C4-2B (cell line): ENCODE measurements around the gene C8G.

Source experiments
- H3K27ac ChIP-seq: fragments of 450-650 bp; 2 replicates; pipeline ENCODE4 v1.5.1; 2017
- CTCF ChIP-seq: fragments of 450-650 bp; conservative IDR thresholded peaks from 2 replicates; pipeline ENCODE4 v1.5.1; 2017; ENCODE audit warnings: mild to moderate bottlenecking
- ZFX ChIP-seq: fragments of 450-650 bp; IDR thresholded peaks from 2 replicates; pipeline ENCODE4 v1.6.1; 2017

Gene C8G

GRCh38 chr9:136936645-136937170 is 8.3 kb upstream of the C8G start:
- no peak overlapping the region for H3K27ac ChIP-seq

GRCh38 chr9:136937186-136938001 is 7.6 kb upstream of the C8G start:
- no peak overlapping the region for H3K27ac ChIP-seq

More at GRCh38 chr9:136936645-136937170, 8.3 kb upstream of the C8G start:
- TF ChIP-seq ZFX (no peak), CTCF (no peak)

DNA sequence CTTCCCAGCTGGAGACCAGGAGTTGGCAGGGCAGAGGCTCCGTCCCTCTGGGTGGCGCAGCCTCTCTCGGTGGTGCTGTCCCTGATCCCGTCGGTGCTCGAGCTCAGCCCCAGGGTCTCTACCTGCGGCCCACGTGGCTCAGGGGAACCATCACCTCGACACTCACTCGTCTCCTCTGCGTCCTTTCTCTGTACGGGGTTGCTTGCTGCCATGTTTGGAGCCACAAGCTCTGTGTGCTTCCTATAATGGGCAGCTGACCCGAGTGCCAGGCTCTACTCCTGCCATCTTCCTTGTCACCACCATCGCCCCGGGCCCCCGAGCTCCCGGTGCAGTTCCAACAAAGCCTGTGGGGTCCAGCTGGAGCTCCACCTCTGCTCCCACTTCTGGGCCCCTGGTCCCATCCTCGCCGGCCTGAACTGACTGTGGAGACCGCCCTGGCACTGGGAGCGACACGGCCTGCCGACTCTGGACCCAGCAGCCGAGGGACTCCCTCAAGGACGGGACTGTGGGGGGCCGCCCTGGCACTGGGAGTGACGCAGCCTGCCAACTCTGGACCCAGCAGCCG is 5.5 kb upstream of the C8G start:
- H3K27ac ChIP-seq = no peak overlapping the region
- TF ChIP-seq ZFX = no peak
- no peak for TF ChIP-seq CTCF

More at GRCh38 chr9:136937186-136938001, 7.6 kb upstream of the C8G start:
- TF ChIP-seq ZFX (no peak), CTCF (no peak)

GRCh38 chr9:136939996-136940525 is 5.0 kb upstream of the C8G start:
- TF ChIP-seq CTCF (no peak), ZFX (no peak)
- H3K27ac ChIP-seq = no peak overlapping the region

DNA sequence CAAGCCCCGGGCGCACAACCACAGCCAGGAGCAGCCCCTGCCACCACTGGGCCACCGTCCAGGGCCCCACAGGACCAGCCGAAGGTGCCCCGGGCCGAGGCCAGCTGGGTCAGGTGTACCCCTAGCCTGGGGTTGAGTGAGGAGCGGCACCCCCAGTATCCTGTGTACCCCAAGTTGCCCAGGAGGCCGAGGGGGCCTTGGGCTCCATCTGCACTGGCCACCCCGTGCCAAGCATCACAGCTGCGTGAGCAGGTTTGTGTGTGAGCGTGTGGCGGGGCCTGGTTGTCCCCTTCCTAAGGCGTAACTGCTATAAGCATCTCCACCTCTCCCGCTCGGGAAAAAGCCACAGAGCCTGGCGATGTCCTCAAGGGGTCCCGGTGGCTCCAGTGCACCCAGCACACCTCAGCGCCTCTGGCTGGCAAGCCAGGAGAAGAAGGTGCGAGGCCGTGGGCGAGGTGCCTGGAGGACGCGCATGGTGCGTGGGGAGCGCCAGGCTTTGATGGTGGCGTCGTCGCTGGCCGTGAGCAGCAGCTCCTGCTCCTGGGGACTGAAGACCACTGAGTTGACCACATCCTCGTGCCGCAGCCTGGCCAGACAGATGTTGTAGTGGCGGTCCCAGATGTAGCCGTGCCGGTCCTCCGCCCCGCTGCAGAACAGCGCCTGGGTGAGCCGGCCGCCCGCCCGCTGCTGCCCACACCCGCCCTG is 4.4 kb upstream of the C8G start:
- H3K27ac ChIP-seq = no peak overlapping the region
- no peak for TF ChIP-seq ZFX
- TF ChIP-seq CTCF = no peak

DNA sequence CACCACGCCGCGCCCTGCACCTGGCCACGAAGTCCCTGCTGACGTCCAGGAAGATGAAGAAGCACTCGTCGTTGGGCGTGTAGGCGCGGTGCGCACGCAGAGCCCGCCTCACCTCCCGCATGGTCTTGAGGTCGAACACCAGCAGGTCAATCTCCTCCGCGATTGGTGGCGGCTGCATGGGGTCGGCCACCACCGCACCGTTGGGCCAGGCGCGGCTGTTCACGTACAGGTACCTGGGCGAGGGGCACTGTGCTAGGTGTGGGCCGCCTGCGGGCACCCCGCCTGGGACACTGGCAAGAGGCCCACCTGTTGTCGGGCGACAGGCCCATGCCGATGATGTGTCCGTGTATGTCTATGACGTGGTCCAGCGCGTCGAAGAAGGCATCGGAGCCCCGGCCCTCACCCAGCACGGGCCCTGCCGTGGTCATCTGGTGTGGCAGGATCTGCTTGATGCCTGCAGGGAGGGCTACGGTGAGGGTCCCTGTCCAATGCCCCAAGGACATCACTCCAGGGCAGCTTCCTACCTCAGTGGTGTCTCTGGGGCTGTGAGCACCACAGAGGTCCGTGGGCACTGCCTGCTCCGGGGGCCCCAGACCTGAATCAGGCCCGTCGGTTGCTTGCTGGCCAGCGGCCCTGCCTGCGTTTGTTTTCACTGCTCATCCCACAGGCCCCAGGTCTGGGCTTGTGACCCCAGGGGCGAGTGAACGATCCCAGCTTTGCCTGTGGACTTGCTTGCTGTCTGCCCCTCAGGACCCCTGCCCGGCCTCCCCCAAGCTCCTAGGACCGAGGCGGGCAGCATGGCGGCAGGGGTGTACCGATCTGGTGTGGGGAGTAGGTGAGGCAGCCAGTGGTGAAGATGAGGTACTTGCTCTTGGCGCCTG is 3.6 kb upstream of the C8G start:
- H3K27ac ChIP-seq = no peak overlapping the region
- TF ChIP-seq CTCF = no peak
- TF ChIP-seq ZFX = no peak
